Astrocyte of the spinal cord (primary cell): ENCODE results near the gene REELD1.

Experiments
- DNase-seq: peaks from one replicate; pipeline ENCODE4 v3.0.0; 2011; ENCODE audit warnings: low read depth, low spot score
- H3K4me3 ChIP-seq: 2 replicates; pipeline ENCODE4 v1.5.1; 2011; ENCODE audit warnings: low read depth, mild to moderate bottlenecking, low read length, moderate library complexity
- in situ Hi-C: cut with HindIII; loops from 2 replicates; pipeline ENCODE4 v1.10.0; 2017; ENCODE audit warnings: low sequenced_read_pairs
- TF ChIP-seq, protein P1 (sequence below): IDR thresholded peaks from 2 replicates; pipeline ENCODE4 v1.5.1; 2012; ENCODE audit warnings: low read depth, mild to moderate bottlenecking, low read length, inconsistent platforms

REELD1 gene

DNA sequence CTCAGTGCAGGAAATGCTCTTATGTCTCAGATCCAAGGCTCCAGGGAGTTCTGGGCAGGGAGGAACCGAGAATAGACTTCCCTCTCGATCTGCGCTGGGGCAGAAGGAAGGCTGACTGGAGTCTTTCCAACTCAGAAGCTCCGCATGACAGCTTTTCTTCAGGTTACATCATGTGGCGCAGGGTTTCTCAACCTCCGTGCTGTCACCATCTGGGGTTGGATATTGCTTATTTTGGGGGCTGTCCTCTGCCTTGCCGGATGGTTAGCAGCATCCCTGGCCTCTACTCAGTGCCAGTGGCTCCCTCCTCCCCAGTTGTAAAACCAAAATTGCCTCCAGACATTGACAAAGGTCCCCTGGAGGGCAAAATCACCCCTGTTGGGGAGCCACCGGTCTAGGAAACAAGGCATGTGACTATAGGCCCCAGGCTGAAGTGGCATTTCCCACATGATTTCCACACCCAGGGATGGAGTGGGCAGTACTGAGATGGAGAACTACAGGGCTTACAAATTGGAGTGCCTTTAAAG, 21.4 kb downstream of the REELD1 start:
- in situ Hi-C loops, result no loop called here
- DNase-seq, result no peak
- no peak overlapping the region for H3K4me3 ChIP-seq
- TF ChIP-seq, protein P1, sequence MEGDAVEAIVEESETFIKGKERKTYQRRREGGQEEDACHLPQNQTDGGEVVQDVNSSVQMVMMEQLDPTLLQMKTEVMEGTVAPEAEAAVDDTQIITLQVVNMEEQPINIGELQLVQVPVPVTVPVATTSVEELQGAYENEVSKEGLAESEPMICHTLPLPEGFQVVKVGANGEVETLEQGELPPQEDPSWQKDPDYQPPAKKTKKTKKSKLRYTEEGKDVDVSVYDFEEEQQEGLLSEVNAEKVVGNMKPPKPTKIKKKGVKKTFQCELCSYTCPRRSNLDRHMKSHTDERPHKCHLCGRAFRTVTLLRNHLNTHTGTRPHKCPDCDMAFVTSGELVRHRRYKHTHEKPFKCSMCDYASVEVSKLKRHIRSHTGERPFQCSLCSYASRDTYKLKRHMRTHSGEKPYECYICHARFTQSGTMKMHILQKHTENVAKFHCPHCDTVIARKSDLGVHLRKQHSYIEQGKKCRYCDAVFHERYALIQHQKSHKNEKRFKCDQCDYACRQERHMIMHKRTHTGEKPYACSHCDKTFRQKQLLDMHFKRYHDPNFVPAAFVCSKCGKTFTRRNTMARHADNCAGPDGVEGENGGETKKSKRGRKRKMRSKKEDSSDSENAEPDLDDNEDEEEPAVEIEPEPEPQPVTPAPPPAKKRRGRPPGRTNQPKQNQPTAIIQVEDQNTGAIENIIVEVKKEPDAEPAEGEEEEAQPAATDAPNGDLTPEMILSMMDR, result no peak

- in situ Hi-C loops, result no loop called here
- TF ChIP-seq, protein P1, result no peak
- no peak overlapping the region for H3K4me3 ChIP-seq
- DNase-seq, result no peak
Measured at GRCh38 chr4:146236216-146236615, 21.9 kb downstream of the REELD1 start.

DNA sequence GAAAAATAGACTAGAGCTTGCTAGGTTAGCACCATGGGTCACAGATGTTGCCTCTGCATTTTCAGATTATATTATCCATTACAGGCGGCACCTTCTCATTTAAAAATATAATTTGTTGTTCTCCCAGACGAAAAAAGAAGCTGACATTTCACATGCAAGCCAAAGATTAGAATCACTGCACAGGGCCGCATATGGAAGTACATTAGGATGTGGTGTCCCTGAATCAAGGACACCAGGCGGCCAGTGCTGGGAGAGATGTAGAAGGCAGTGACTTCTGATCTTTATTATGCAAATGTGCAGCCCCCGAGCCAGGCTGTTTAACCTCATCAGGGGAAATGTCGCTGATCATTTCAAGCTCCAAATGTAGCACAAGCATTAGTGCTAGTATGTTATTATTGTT, 22.8 kb downstream of the REELD1 start:
- no peak for DNase-seq
- no peak overlapping the region for H3K4me3 ChIP-seq
- in situ Hi-C loops, result no loop called here
- TF ChIP-seq, protein P1, result no peak

- in situ Hi-C loops, result no loop called here
Measured at GRCh38 chr4:146238107-146238506, 23.8 kb downstream of the REELD1 start.

DNA sequence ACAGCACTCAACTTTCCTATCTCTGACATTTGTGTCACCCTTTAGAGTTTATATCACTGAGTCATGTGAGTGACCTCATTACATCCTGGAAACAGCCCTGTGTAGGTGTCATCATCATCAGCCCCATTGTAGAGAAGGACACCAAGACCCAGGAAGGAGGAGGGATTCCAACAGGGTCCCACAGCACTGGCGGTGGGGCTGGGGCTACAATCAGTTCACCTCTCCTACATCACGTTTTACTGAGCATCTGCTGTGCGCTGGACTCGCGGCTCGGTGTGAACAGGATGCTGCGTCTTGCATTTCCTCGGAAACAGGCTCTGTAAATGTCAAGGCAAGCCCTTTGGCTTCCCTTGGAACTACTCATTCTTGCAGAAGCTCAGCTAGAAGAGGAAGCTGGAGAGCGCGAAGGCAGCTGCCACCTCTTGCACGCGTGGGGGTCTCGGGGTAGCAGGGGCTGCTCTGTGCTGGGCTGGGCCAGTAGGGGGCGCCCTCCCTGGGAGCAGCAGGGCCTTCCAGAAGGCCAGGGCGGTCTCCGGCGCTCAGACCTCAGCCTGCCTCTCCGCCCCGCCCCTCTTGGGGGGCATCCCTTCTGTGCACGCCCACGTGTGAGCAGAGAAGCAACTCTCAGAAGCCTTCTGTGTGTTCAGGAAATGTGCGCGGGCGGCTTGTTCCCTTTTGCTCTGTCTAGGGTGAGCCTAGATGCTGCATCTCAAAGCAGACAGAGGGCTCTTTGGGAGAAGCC, 29.0 kb downstream of the REELD1 start:
- TF ChIP-seq, protein P1, result peak; percentile 50
- DNase-seq, result no peak
- in situ Hi-C loops, result no loop called here
- no peak overlapping the region for H3K4me3 ChIP-seq

More at GRCh38 chr4:146238107-146238506, 23.8 kb downstream of the REELD1 start:
- TF ChIP-seq, protein P1, result no peak
- no peak for DNase-seq
- H3K4me3 ChIP-seq, result no peak overlapping the region

- no peak for DNase-seq
- in situ Hi-C loops, result no loop called here
- H3K4me3 ChIP-seq, result no peak overlapping the region
- TF ChIP-seq, protein P1, result no peak
Measured at GRCh38 chr4:146243883-146244277, 29.5 kb downstream of the REELD1 start.
